GF-D8 (cell line): ENCODE measurements around the gene RGL1.

Experiments
- DNase-seq: peaks from one replicate; lab custom pipeline; 2025; lab: John Stamatoyannopoulos, UW

Gene RGL1

DNA sequence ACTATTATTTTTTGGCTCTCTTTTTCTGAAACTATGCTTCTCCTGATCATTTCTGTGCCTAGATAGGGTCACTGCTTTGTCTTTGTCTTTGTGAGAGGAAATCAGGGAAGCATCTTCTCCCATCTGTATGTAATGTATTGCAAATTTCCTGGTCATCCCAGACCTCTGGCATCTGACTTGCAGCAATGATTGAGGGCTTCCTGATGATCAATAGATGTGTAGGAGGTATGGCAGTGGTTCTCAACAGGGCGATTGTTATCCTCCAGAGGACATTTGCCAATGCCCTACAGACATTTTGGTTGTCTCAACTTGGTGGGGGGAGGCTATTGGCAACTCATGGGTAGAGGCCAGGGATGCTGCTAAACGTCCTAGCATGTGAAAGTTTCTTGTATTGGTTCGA, 64.7 kb downstream of the RGL1 start:
- no peak for DNase-seq

DNA sequence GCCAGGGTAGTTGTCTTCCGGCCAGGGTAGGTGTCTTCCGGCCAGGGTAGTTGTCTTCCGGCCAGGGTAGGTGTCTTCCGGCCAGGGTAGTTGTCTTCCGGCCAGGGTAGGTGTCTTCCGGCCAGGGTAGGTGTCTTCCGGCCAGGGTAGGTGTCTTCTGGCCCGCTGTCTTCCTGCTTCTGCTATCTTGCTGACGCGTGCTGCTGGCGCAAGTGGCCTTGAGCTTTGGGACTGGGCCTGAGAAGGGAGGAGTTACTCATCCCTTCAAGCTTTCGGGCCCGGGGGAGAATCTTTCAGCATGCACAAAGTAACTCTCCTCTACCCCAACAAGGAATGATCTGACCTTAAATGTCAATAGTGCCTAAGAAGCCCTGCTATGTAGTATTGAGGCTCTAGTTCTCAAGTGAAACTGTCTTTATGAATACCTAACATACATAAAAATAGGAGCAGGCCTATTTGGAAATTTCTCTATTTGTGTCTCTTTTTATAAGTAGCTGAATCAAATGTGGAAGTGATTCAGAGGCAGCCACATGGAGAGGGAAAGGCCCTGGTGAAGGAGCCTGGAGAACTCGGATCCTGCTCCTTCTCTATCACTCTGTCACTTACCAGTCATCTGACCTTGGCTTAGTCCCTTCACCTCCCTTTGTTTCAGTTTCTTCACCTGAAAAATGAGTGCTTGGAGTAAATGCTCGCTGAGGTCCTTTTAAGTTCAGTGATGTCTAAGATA, 65.6 kb downstream of the RGL1 start:
- no peak for DNase-seq

DNA sequence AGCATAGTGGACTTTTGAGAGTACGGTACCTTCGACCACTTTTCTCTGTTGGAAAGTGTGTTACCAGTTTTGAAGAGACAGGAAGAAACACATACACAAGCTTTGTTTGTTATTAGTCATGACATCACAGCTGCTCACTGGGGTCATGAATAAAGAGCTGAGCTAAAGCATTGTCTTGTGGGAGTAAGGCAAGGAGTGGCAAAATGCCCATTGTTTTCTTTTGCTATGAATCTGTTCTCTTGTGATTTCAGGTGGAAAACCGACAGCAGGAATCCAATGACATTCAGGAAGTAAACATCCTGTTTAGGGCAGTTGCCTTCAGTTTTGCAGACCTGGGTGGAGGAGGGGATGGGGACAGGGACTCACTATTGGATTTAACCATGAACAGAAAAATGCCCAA, 66.2 kb downstream of the RGL1 start:
- DNase-seq, result no peak

DNA sequence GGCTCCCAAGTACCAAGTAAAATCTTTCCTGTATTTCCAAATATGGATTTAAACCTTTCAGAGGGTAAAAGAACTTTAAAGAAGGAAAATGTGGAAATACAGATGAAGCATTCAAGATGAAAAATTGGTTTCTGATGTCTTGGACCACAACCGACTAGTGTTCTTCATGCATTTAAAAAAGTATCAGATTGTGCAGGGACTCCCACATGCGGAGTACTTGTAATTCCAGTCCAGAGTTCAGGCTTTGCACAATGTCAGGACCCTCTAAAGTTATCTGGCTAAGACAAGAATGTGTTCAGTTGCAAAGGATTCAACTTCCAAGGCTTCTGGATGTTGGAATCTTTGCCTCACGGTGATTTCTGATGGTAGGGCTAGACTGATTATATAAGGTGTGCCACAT, 66.7 kb downstream of the RGL1 start:
- no peak for DNase-seq

DNA sequence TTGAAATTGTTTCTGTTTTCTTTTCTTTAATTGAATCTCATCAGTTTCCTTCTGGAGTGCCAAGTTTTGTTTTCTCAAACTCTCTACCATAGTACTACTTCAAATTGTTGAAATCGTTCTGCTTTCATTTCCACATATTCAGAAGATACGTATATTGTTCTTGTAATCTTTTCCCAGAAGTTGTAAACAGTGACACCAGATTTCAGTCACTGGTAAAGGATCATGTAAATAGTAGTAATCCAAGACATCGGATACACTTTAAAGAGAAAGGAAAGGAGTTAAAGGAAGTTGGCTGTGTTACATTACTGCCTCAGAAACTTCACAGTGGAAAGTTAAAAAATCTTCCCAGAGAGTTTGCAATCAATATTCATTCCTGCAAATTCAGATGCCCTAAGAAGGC, 67.5 kb downstream of the RGL1 start:
- no peak for DNase-seq

DNA sequence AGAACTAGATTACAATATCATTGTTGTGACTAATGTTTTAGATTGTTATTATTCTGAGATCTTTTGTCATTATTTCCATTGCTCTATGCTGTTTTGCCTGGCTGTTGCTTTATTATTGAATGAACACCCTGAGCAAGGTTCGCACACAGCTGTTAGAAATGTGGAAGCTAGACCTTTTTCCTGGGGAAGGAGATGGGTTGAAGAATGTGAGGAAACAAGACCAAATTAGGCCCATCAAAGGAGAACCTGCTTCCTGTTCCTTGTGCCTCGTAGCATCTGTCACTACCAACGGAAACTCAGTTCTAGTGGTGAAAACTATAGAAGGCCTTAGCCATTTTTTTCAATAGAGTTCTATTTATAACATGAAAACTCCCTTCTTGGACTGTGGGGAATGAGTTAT, 68.7 kb downstream of the RGL1 start:
- no peak for DNase-seq

DNA sequence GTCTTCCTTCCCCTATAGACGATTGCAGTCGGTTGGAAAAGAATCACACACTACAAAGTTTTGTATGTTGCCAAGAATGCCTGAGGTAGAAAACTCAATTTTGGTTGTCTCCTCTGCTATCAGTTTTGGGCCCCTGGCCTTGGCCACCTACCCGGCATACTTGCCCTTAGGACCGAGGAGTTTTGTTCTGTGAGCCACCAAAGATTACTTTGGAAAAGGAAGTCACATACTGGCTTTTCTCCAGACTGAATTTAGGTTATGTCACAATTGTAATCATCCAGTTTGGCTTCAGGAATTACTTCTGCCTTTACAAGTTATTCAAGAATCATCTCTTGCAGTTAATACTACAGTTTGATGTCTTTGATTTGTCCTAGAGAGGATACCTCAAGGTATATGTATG, 71.4 kb downstream of the RGL1 start:
- DNase-seq, result no peak

DNA sequence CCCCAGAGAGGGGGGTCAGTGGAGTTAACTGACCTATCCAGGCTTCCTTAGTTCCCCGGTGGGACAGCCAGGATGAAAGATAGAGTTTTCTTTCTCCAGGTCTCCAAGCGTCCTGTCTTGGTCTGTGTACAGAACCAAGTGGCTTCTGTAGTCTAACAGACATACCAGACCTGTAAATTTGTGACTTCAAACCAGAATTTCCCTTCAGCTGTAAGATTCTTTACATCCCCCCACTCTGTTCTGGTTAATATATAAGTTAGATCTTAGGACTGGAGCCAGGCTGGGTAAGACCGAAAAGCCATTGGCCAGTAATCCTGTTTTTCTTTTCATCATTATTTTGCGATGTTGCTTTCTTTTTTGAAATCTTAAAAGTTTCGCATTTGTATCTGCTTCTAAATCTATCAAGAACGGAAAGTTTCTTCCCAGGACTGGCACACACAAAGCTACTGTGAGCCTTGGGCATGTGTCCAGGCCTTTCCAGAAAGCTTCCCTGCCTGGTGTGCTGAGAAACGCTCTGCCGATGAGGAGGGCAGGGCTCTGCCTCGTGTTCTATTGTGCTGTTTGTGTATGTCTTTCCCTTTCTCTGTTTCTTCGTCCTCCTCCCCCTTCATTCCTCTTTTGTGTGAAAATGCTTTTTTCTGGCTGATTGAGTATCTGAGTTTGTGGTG, 72.3 kb downstream of the RGL1 start:
- no peak for DNase-seq

DNA sequence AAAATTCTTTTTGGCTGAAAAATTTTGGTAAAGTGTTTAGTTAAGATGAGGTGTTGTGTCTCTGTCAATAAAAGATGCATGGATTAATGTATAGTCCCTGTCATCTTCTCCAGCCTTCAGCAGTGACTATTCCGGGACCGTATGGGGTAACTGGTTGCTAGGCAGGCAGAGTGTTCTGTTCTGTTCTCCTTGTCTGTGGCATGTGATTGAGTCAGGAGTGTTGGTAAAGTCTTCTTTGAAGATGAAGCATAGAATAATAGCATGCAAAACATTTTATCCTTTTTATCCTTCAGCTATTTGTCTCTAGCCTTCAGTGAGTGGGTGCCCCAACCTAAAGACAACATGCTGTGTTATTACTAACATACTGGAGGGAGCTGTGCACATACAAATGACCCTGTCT, 74.6 kb downstream of the RGL1 start:
- no peak for DNase-seq

DNA sequence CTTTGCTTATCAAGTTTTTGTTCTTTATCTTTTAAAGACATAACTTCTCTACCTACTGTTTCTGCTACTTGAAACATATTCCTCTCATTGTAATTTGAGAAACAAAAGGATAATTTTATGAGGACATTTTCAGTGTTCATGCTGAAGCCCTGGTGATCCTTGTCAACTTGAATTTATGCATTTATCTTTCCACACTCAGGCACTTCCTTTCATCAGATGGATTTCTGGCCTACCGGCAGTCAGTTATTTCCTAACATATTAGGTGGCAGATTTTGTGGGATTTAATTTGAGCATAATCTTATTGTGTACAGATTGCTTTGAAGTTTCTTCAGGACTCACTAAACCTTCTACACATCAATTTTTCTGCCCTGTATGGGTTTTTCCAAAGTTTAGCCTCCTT, 75.0 kb downstream of the RGL1 start:
- DNase-seq, result no peak

DNA sequence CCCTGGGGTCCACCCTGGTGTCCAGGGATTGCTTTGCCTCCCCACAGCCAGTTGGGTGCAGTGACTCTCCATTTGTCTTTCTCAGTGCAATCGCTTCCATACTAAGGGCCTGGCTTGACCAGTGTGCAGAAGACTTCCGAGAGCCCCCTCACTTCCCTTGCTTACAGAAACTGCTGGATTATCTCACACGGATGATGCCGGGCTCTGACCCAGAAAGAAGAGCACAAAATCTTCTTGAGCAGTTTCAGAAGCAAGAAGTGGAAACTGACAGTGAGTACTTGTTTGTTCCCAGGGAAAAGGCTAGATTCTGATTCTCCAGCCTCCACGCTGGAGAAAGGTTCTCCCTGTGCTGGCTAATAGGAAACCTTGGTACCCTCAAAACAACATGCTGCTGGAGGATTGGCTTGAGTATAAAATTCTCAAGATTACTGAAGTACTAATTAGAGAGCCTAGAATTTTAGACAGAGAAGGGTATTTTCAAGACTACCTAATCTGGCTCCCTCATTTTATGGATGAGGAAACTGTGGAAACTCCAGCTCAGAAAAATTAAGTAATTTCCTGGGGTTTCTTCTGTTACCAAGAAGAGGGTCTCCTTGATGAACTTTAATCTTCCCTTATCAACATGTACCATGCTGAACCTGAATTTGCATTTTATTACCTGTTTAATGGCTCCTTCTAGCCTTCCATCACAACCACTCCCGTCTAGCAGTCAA, 75.8 kb downstream of the RGL1 start:
- no peak for DNase-seq

DNA sequence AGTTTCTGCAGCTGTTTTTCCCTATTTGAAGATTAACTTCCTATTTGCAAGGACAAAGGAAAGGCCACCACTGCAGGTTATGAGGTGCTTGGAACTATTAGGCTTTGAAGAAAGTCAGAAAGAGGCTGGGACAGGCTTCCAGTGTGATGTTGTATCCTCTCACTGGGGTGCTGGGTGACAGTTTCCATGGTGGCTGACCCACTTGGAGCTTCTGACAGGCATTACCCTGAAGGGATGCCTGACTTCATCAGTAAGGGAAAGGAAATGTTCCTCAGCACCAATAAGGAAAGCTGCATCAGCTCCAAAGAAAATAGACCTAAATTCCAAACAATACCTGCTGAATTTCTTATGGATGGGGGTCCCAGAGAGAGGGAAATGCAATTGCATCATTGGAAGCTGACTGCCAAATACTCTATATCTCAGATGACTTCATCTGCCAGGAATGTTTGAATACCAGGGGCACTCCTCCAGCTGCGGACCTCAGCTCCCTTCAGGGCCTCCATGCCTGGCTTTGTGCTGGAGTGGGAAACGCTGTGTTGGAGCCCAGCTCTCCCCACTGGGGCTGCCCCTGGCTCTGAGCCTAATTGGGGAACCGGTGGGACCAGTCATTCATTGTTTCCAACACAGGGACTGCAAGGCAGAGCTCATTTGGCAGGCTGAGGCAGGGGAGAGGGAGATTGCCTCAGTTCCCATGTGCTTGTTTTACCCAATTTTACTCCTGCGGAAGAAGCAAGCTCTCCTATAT, 76.6 kb downstream of the RGL1 start:
- no peak for DNase-seq

DNA sequence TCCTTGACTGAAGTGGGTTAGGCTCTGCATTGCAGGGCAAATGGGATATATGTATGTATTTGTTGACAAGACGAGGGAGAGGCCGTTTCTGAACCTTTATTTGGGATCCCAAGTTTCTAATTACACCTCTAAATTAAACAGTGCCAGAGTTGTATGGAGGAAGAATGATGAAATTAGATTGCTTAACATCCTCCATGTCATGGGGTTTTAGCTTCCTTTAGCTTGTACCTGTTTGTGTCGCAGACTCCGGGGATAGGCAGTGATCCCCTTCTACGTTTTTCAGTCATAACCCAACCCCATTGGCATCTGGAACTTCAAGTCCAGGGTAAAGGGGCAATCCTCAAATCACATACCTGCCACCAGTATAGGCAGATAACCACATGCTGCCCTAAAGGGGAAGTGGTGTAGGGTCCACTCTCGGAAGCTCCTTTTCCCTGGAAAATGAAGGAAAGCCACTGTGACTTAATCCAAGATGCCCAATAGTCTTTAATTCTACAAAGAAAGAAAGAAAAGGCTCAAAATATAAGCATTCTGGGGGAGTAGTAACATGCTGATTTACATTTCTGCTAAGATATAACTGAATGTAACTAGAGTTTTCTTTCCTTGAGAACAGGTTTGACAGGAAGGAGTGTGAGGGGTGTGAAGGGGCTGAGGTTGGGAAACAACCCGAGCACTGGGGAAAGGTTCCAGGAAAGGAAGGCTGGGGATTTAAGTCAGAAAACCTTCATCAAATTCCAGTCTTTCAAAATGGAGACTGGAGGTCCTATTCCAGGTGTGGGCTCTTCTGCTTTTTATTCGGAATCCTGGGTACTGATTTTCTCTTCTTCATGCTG, 77.6 kb downstream of the RGL1 start:
- no peak for DNase-seq

DNA sequence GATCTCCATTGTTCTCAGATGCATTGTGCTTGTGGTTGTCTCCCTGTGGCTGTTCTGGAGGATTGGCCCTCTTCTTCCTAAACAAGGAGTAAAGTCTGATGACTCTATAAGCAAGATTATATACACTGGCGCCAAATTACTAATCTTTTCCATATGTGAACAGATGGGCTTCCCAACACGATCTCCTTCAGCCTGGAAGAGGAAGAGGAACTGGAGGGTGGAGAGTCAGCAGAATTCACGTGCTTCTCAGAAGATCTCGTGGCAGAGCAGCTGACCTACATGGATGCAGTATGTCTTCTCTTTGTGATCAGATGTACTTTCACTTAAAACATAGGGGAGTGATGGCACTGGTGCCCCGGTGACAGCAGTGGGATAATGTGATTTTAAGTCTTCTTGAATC, 78.7 kb downstream of the RGL1 start:
- no peak for DNase-seq

DNA sequence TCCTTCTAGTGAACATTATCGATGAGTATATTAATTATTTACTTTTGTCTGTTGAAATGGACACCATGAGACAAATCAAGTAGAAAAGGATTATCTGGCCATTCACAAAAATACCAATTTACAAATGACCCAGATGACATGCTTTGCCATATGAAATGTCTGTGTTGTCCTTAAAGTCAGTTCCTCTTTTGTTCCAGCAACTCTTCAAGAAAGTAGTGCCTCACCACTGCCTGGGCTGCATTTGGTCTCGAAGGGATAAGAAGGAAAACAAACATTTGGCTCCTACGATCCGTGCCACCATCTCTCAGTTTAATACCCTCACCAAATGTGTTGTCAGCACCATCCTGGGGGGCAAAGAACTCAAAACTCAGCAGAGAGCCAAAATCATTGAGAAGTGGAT, 79.6 kb downstream of the RGL1 start:
- no peak for DNase-seq

DNA sequence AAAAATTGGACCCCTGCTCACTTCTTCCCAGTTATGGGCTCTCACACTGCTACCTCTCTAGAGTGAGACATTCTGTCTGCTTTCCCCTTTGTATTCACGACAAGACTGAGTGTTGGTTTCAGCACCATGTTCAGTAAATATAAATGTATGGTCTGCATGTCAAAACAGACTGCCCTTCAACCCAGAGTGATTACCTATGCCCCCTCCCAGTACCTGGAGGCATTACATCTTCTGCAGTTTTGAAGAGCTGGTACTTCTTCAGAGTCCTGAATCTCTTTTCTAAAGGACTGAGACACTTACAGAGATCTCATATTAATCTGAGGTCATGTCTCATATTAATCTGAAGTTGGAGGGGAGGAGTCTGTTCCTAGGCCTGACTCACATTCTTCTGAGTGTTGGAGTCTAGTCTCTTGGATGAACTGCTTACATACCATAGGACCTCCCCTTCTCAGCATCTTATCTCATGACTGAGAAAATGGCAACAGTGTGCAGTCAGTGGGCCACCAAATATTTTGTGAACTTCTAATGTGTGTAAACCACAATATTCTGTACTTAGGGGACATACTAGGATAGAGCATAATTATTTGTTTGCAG, 80.3 kb downstream of the RGL1 start:
- no peak for DNase-seq

DNA sequence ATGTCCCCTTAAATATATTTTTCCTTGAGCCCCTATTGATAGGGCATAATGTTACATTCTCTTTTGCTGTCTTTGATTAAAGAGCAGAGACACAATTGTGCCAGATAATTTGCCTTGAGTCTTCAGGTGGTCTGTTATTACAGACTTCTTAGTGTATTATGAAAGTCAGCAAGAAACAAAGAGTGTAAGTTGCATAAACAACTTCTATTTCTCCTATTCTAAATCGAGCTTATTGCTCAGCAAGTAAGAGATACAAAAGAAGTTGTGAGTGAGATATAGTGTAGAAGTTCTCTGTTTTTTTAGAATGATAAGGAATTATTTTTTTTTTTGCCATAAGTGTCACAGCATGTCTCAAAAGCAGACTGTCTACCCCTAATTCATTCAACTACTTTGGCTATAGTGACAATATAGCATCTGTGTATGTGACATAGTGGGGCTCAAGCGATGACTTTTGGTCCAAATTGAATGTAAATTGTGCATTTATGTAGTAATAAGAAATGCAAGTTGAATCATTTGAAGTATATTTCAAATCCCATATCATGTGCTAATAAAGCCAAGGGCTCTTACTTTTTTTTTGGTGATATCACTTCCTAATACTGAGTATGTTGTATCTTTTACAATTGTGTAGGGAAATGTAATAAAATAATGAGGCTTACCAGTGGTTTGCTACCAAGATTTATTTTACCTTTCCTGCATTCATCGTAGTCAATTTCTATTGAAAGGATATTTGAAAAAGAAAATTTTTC, 81.3 kb downstream of the RGL1 start:
- no peak for DNase-seq

DNA sequence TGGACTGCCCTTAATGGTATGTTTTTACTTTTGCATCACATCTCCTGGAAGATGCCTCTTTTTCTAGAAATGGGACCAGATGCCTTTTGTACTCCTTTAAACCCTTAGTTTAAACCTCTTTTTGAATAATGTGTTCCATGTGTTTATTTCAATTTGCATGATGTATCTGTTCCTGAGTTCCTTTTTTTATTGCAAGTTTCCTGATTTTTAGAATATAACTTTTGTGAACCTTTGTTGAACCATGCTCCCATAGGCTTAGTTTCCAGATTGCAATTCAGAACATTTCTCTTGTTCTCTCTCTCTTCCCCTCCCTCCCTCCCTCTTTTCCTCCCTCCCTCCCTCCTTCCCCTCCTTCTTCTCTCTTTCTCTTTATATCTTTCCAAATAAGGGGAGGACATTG, 81.9 kb downstream of the RGL1 start:
- DNase-seq, result no peak

DNA sequence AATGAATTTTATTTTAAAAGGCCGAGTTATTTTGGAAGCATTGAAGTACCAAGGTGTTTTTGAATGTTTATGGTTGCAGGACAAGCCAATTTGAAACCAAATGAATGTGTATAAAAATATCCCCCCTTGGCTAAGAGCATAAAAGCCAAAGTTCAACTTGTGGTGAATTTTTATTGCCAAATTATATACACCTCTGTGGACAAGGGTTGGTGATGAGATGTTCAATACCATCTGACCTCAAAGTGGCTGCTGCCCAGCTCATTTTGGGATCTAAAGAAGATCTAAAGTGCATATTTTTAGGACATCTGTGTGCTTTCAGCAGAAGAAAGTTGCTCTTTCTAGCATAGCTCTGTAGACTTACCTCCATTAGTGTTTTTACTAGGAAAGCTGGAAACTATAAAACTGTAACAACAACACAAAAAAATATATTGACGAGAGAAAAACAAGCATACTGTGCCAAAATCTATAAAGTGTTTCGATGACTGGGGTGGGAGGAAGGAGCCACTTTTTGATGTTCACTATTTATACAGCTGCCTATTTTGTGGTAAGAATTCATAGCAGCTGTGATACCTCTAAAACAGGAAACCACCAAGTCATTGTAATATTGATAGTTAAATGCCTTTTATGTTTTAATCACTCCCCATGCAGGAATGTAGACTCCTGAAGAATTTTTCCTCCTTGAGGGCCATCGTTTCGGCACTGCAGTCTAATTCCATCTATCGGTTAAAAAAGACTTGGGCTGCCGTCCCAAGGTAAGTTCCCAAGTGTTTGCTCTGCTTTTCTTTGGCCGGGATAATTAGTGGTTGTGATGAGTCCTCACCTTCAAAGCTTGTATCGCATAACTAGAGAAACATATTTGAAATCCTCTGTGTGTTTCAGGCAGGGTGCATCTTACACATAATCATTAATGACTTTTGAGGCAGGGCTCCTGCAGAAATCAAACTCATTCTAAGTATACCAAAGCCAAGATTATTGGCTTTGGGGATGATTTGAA, 83.2 kb downstream of the RGL1 start:
- DNase-seq, result no peak
